AG08395 (cell line): ENCODE data around the gene PLEKHB1.

Experiments
- DNase-seq: peaks from one replicate; pipeline ENCODE4 v3.0.0; 2012; ENCODE audit warnings: mixed read lengths, low spot score

PLEKHB1 gene, protein sequence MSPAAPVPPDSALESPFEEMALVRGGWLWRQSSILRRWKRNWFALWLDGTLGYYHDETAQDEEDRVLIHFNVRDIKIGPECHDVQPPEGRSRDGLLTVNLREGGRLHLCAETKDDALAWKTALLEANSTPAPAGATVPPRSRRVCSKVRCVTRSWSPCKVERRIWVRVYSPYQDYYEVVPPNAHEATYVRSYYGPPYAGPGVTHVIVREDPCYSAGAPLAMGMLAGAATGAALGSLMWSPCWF

DNA sequence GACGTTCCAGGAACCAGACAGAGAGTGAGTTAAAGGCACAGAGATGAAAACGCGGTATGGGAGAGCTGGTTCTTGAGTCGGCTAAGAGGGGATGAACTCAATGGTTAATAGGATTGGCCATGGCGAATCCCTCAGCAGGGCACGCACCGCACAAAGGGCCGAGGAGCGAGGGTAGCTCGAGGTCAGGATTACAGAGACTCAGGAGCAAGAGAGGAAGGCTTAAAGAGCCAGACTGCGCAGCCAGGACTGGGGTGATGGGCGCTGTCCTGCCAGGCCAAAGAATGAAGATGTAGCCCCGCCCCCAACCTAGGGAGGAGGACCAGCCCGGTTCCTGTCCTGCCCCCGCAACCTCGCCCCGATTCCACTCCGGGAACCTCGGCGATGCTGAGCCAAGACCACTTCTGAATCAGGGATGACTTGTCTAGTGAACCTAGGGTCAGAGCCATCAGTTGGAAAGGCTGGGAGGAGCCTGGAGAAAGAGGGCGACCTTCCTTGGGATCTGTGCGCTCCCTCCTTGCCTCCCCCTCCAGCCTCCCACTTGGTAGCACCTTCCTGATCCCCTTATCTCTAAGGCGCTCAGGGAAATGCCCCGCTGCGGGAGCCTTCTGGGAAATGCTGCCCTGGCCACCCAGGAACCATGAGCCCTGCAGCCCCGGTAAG lies at the start of gene PLEKHB1:
TSS of gene PLEKHB1 (plus strand) at position 610 of the 660 bp plus-strand sequence. CDS start at position 638, 28 bp downstream.
- DNase-seq: no peak

DNA sequence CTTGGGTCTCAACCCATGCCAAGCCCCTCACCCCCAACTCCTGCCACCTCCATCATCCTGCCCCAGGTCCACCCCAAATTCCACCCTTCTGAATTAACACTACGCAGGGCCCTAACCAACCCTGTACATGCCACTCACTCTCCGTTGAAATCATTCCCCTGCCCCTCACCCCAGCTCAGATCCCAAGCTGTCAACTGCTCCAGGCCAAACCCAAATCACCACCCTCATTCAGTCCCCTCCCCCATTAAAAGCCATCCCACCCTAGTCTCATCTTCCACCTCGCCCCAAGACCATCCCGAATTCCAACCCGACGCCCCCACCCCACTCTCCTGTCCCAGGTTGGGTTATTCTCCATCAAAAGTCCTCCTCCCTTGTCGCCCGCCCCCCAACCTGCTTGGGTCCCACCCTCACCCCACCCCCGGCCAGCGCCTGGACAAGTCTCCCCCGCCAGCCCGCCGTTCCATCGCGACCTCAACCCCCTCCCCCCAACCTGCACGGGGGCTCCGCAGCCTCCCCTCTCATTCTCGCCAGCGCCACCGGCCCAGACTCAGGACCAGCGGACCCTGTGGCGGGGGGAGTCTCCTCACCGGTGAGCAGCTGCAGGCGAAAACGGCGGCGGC lies 48.9 kb upstream of the PLEKHB1 start:
- DNase-seq: no peak

DNA sequence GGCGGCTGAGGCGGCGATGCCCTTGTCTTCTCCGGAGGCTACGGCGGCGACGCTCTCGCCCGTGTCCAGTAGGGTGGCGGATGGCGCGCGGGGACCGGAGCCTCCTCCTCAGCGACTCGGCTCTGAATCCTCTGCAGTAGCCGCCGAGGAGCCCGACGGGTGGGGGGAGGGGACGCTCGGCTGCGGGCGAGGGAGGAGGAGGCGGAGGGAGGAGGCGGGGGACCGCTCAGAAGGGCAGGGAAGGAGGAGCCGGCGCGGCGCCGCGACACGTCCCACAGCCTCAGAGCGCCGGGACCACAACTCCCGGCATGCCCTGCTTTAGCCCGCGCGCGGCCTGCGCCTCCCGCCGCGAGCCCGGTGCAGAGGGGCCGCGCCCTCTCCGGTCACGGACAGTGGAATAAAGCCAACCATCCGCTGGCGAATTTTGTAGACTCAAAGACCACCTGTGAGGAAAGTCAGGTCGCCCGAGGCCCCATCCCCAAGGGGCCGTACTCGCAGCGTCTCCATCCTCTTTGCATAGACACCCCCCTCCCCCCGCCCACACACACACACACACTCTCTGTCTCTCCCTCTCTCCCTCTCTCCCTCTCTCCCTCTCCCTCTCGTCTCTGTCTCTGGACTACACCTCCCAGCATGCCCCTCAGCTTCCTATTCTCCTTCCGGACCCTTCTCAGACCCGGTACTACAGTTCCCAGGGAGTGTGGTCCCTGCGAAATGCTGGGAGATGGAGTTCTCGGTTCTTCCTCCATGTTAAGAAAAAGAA lies 48.2 kb upstream of the PLEKHB1 start, which contains the start of gene FAM168A:
TSS of gene FAM168A (minus strand) at position 157 of the 763 bp plus-strand sequence. CDS start 129,638 bp downstream, outside the sequence.
- DNase-seq: peak; percentile 95

DNA sequence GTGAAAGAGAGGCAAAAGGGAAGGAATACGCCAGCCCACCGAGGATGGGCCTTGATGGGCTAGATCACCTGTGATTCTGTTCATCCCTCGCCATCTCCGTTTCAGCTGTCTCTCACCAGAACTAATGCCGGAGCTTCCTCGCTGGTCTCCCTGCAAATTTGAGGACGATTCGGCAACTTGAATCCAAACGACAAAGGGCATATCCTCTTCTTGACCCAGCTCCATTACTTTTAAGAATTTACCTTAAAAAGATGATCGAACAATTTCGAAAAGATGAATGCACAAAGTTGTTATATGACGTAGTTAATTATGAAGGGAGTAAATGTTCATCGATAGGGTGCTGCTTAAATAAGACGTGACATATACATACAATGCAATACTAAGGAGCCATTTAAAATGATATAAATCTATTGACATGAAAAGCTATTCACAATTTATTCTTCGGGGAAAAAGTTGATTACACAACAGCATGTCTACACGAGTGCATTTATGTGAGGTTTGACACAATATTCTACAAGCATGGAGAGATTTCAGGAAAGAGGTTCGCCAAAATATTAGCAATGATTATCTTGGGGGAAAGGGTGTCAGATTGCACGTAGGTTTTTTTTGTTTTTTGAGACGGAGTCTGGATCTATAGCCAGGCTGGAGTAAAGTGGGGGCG lies 47.5 kb upstream of the PLEKHB1 start:
- DNase-seq: no peak

DNA sequence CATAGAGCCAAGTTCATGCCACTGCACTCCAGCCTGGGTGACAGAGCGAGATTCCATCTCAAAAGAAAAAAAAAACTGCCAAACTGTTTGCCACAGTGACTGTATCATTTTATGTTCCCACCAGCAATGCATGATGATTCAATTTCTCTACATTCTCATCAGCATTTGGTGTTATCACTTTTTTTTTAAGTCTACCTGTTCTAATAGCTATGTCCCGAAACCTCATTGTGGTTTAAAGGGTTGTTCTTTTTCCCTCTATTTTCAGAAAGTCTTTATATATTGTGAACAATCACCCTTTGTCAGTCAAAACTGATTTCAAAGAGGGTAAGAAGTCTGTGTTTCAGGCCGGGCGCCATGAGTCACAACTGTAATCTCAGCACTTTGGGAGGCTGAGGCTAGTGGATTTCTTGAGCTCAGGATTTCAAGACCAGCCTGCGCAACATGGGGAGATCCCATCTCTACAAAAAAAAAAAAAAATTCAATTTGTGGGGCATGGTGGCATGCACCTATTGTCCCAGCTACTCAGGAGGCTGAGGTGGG lies 33.7 kb upstream of the PLEKHB1 start:
- DNase-seq: no peak

DNA sequence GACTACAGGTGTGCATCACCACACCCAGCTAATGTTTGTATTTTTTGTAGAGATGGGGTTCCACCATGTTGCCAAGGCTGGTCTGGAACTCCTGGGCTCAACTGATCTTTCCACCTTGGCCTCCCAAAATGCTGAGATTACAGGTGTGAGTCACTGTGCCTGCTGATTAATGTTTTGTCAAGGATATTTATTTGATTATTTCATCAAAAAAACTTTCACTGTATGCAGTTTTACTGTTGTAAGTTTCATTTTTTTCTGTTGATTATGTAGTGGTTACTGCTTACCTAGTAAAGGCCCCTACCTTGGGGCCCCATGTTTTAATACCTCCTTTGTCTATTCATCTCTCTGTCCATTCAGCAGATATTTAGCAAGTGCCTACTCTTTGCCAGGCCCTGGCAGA lies 31.8 kb upstream of the PLEKHB1 start:
- no peak for DNase-seq

DNA sequence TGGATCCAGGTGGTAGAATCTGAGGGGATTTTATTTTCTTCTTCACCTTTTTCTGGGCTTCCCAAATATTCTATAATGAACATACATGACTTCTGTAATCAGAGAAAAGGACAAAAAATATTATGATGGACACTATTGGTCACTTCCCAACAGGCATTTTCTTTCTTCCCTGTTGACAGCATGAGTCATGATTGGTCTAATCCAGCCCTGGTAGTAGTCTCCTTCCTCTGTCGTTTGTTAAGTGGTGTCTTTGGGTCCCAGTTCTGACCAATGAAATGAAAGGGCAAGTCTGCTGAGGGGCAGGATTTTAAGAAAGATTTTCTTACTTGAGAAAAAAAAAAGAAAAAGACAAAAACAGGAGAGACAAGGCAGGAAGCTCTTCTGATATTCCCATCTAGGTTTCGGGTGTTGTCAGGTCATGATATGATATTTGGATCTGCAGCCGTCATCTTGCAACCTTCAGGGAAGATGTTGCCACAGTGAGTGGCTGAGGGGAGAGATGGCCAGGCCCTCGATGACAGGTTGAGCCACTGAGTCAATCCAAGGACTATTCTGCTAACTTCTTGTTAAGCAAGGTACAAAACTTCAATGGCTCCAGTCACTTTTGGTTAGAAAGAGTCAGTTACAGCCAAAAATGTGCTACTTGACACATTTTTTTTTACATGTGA lies 23.3 kb upstream of the PLEKHB1 start:
- peak; percentile 14 for DNase-seq

DNA sequence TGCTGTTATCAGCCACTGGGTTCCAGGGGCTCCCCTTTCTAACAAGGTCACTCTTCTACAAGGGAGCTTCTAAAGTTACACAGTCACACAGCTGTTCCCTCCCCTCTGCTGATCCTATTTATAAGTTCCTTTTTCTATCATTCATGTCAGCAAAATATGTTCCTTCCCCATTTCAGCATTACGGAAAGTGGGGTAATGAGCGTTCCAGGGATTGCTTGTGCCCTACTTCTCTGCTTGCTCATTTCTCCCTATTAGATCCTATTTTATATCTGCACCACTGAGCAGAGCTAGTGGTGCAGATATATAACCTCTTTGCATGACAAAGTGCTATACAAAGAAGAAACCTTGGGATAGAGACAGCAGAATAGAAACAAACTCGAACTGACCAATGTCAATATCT lies 22.7 kb upstream of the PLEKHB1 start:
- DNase-seq: peak; percentile 10

DNA sequence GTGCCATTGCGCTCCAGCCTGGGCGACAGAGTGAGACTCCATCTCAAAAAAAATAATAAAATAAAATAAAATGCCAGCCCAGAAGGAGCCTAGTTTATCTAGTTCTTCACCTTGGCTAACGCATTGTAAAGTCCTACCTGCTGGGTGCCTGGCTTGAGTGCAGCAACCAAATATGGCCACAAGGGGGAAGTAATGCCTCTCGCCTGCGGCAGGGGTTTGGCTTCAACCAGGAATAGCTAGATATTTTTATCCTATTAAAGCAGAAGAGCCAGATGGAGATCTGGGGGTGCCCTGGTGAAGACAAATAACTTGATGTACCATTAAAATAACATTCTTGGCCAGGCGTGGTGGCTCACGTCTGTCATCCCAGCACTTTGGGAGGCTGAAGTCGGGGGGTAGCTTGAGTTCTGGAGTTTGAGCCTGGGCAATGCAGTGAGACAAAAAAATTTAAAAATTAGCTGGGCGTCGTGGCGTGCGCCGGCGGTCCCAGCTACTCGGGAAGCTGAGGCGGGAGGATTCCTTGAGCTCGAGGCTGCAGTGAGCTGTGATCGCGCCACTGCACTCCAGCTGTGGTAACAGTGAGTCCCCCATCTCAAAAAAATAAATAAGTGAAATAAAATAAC lies 20.6 kb upstream of the PLEKHB1 start:
- DNase-seq: peak; percentile 91

DNA sequence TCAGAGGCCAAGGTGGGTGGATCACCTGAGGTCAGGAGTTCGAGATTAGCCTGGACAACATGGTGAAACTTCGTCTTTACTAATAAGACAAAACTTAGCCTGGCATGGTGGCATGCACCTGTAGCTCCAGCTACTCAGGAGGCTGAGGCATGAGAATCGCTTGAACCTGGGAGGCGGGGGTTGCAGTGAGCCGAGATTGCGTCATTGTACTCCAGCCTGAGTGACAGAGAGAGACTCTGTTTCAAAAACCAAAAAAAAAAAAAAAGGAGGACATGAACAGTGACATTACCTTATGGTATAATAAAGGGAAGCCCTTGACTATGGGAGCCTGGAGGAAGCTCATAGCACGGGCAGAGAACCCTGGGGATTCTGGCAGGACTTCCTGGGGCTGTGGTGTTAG lies 16.5 kb upstream of the PLEKHB1 start:
- no peak for DNase-seq

DNA sequence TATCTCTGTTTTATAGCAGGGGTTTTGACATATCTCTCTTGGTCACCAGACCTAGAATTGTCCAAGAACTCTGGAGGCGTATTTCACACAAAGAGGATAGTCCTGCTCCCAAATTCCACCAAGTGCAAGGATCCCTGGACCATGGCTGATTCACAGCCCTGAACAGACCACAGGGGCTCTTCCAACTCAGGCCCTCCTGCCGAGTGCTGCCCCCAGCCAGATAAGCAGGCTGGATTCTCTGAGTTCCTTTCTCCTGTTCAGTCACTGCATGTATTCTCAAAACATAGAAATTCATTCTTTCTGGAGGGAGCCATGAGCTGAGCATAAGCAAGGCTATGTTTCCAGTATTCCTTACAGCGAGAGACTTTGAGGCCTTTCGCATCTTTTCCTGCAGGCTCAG lies 13.4 kb upstream of the PLEKHB1 start:
- no peak for DNase-seq

DNA sequence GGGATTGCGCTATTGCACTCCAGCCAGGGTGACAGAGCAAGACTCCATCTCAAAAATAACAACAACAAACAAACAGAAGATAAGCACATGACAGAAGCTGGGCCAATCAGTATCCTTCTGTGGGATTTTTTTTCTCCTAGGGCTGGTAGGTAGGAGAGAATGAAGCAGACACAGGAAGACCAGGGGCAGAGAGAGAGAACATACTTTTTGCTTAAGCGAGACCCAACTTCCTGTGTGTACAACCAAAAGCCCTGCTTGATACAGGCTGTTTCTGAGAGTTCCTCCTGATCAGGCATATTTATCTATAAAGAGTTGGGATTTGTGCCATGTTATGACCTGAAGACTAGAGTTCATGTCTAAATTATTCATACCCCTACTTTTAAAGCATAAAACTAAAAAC lies 12.4 kb upstream of the PLEKHB1 start:
- no peak for DNase-seq

DNA sequence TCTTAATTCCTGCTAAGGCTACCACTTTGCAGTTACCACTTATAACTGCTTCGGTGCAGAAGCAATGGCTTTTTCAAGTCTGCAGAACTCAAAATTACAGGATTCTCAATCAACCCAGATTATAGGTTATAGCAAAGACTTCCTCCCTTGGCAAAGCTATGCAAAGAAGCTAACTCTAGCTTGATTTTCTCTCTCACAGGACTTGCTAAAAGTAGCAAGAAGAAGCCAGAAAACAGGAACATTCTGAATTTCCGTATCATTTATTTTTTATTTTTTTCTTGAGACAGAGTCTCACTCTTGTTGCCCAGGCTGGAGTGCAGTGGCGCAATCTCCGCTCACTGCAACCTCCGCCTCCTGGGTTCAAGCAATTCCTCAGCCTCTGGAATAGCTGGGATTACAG lies 10.7 kb upstream of the PLEKHB1 start:
- DNase-seq: no peak

DNA sequence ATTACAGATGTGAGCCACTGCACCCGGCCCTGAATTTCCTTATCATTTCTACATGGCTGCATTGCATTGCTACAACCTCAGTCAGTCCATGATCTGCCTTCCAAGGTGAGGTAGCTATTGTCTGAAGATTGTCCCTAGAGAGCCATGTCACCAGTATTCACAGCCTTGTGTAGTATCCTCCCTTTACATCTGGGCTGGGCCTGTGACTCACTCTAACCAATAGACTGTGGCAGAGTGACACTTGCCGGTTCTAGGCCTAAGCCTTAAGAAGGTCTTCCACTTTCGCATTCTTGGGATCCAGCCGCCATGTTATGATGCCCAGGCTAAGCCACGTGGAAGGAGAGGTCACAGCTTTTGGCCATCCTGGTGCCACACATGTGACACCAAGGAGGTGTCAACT lies 10.1 kb upstream of the PLEKHB1 start:
- DNase-seq: no peak

DNA sequence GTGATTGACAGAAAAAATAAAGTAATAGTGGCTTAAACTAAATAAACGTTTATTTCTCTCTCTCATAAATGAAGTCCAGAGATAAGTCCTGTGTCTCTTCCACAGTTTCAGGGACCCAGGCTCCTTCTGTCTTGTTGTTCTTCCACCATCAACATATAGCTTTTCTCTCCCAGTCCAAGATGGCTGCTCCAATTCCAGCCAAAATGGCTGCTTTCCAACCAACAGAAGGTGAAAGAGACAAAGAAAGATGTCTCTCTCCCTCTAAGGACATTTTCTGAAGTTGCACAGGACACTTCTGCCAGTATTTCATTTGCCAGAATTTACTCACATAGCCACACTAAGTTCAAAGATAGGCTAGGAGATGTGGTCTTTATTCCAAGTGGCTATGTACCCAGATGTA lies 9.4 kb upstream of the PLEKHB1 start:
- DNase-seq: no peak

DNA sequence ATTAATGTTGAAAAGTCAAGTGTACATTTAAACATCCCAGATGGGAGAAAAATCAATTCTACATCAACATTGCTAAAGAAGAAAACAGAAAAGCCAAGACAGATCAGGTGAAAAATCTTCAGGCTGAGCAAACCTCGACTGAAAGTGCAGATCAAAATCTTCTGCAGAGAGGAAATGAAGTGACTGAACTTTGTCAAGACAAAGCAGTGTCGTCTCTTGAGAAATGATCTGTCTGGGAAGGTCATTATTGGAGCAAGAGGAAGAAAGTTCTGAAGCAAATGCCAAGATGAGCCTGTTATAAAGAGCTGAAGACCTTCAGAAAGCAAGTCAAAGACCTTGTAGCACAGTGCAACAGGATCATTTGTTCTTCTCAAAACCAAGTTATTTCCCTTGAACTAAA lies 5.8 kb upstream of the PLEKHB1 start:
- no peak for DNase-seq

DNA sequence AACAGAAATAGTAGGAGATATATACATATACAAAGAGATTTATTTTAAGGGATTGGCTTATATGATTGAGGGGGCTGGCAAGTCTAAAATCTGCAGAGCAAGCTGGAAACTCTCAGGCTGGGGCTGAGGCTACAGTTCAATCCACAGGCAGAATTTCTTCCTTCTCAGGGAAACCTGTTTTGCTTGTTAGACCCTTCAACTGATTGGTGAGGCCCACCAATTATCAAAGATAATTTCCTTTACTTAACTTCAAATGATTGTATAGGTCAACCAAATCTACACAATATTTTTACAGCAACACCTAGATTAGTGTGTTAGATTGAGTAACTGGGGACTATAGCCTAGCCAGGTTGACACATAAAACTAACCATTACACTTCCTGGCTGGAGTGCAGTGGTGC lies 4.7 kb upstream of the PLEKHB1 start:
- DNase-seq: no peak

DNA sequence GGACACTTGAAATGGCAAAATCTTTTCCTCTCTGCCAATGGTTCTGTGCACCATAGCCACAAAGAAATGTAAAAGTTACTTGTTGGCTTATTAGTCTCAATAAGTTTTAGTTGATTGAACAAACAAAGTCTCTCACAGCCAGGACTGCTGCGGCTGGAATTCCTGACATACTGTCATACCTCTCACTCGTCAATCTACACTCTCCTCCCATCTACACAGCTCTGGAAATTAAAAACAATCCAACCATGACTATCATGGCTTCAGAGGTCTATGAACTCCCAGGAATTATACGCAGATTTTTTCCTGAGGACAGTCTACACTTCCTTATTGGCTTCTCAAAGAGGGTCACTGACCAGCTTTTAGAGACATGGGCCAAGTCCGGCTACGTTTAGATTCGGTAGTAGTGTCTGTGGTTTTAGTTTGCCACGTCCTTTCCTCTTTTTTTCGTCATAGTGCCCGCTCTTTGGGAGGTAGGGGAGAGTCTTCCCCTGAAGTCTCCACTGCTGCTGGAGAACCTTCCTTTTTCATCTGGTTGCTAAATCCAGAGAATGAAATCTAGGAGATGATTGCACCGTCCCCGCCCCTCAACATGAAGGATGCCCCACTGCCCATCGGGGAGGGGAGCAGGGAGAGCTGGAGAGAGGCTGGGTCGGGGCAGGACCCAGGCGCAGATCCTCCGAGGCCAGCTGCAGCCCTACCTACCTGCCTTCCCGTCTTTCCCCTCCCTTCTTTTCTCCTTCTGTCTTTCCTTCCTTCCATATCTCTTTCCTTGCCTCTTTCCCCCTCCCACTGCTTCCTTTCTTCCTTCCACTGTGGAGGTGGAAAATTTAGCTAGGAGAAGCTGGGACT lies 1.0 kb upstream of the PLEKHB1 start:
- no peak for DNase-seq

DNA sequence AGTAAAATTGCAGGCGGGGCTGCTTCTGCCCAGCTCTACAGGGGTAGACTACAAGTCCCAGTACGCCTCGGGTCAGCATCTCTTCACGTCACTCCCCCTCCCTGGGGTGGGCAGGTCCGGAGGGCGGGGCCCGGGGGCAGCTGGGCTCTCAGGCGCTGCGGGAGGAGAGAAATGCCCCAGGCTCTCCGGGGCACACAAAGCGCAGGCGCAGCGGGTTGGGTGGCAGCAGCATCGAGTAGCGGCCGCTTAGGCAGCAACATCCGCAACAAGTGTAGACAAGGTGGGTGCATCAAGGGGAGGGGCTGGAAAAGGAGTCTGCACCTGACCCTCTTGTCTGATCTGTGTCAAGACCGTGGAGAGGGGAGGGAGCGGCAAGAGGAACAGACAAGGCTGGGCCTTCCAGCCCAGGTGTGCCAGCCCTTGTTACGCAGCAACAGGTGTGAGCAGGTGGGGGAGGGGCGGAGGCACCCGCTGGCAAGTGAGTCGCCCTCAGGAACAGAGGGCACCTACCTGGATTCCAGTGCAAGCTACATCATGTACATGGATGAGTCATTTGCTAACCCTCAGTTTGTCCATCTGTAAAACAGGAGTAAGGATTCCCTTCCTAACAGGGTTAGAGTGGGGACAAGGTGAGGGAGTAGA lies 1.2 kb downstream of the PLEKHB1 start:
- DNase-seq: peak; percentile 96
